Sigmoid colon (tissue), 7 donors: ENCODE results near the gene HHIPL1. TPM values are rescaled to one million over a fixed set of nuclear protein-coding genes. Genes with fewer than 3 reads are reported as not detected.

Experiments used
- DNase-seq: peaks from one replicate; pipeline ENCODE4 v3.0.0-alpha.2; 2019
- H3K27ac ChIP-seq, 4 donors: fragments of 200-600 bp; sonication (generic); one replicate each; pipeline ENCODE4 v1.5.1; 2016 to 2019; ENCODE audit warnings: mild to moderate bottlenecking in 1 of 4
- H3K27me3 ChIP-seq, 3 donors: fragments of 200-600 bp; sonication (generic); one replicate each; pipeline ENCODE4 v1.5.1; 2019; ENCODE audit warnings: mild to moderate bottlenecking in 1 of 3
- H3K36me3 ChIP-seq, 4 donors: fragments of 200-600 bp; sonication (generic); one replicate each; pipeline ENCODE4 v1.5.1; 2016 to 2019
- H3K4me1 ChIP-seq, 4 donors: fragments of 200-600 bp; sonication (generic); one replicate each; pipeline ENCODE4 v1.5.1; 2017 to 2019
- H3K4me3 ChIP-seq, 4 donors: fragments of 200-600 bp; sonication (generic); one replicate each; pipeline ENCODE4 v1.5.1; 2017 to 2019; ENCODE audit warnings: mild to moderate bottlenecking in 2 of 4, moderate library complexity in 1 of 4
- H3K9me3 ChIP-seq, 4 donors: fragments of 200-600 bp in 3 of 4; sonication (generic) in 3 of 4; one replicate each; pipeline versions ENCODE4 v1.5.1 to v1.6.1; 2013 to 2019
- EP300 ChIP-seq, 4 donors: sonication (generic); formaldehyde crosslinking; IDR thresholded peaks; one replicate each; pipeline ENCODE4 v1.6.1; 2017; ENCODE audit warnings: antibody characterized with exemption in 4 of 4
- POLR2A ChIP-seq, 2 donors: fragments of 450-650 bp; IDR thresholded peaks; one replicate each; pipeline ENCODE4 v1.6.1; 2016; ENCODE audit warnings: antibody characterized with exemption in 2 of 2, mild to moderate bottlenecking in 2 of 2, moderate library complexity in 2 of 2
- POLR2AphosphoS5 ChIP-seq, 4 donors: sonication (generic); formaldehyde crosslinking; IDR thresholded peaks; one replicate each; pipeline ENCODE4 v1.6.1; 2017; ENCODE audit warnings: antibody characterized with exemption in 4 of 4
- WGBS, 2 donors: extraction: QIAGEN DNeasy Blood & Tissue Kit; methylation state at CpG; one replicate each; pipeline ENCODE4 v1.1.7; 2013; 5-methylcytosine and 5-hydroxymethylcytosine counted together
- intact Hi-C: fragments of 100-400 bp; cut with DNase I; formaldehyde crosslinking; loops from one replicate; pipeline ENCODE4 v1.15.1; 2023
- polyA plus RNA-seq, 3 donors: library from polyadenylated mRNA; stranded (reverse); fragments of 200-250 nt; gene quantifications; one replicate each; pipeline ENCODE4 v1.2.3, GENCODE V29; 2013
- total RNA-seq, 4 donors: library from RNA; depleted of rRNA; stranded (reverse); fragments of >200 nt; gene quantifications; one replicate each; pipeline ENCODE4 v1.1.0, GENCODE V29; 2016
- TF ChIP-seq, protein P1 (sequence below), 4 experiments: fragments of 450-650 bp in 3 of 4; fragments of 200-600 bp in 1 of 4; IDR thresholded peaks; one replicate each; pipeline ENCODE4 v1.5.1; 2016 to 2019; ENCODE audit warnings: antibody characterized with exemption in 4 of 4, mild to moderate bottlenecking in 3 of 4, moderate library complexity in 2 of 4
- donor health status: healthy with polysubstance abuse.
- donor health status: Bipolar disorder and iron deficiency.
- donor health status: healthy.

The HHIPL1 gene
- total and polyA plus RNA-seq, 7 donors: 0.80 to 10.8 (median 4.3) TPM; not detected in 2

DNA sequence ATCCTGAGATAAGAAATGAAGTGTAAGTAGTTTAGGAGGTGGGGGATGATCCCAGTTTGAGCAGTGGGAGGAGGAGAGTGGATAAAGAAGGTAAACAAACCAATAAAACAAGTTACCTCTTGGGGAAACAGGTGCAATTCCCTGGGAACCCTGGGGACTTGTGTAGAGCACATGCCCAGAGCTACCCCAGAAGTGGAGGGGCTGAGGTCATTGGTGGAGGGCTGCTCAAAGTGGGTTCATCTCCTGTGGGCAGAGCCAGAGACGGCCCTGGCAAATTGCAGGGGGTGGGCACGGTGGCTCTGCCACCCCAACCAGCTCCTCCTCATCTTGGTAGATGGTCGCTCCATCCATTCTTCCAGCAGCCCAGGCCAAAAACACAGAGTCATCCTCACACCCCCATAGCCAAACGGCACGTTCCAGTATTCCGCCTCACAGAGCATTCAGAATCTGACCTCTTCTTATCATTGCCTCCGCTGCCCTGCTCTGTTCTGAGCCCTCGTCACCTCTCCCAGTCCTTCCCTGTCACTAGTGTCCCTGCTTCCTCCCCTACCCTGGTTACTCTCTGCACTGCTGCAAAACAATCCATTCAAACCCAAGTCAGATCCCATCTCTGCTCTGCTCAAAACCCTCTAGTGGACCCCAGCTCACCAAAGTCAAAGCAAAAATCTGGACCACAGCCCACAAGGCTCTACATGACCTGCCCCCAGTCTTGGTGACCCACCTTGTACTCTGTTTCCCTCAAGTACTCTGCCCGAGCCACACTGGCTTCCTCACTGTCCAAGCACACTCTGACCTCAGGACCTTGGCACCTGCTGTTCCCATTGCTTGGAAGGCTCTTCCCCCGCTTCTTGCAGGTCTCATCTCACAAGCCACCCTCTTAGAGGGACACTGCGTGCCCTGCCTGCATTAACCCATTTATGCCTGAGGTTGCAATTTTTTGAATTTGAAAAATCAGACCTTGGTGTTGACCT, 44.6 kb downstream of the HHIPL1 start:
- H3K36me3 ChIP-seq: no peaks in the 10 kb centered on the region
- intact Hi-C loops: no loop called here
- TF ChIP-seq EP300 (IDR thresholded peaks at IDR 0.05) (no peak), POLR2AphosphoS5 (IDR thresholded peaks at IDR 0.05) (no peak), POLR2A (IDR thresholded peaks at IDR 0.05) (no peak)
- TF ChIP-seq, protein P1, sequence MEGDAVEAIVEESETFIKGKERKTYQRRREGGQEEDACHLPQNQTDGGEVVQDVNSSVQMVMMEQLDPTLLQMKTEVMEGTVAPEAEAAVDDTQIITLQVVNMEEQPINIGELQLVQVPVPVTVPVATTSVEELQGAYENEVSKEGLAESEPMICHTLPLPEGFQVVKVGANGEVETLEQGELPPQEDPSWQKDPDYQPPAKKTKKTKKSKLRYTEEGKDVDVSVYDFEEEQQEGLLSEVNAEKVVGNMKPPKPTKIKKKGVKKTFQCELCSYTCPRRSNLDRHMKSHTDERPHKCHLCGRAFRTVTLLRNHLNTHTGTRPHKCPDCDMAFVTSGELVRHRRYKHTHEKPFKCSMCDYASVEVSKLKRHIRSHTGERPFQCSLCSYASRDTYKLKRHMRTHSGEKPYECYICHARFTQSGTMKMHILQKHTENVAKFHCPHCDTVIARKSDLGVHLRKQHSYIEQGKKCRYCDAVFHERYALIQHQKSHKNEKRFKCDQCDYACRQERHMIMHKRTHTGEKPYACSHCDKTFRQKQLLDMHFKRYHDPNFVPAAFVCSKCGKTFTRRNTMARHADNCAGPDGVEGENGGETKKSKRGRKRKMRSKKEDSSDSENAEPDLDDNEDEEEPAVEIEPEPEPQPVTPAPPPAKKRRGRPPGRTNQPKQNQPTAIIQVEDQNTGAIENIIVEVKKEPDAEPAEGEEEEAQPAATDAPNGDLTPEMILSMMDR (IDR thresholded peaks at IDR 0.05): no peak
- no peaks in the 10 kb centered on the region for H3K9me3 ChIP-seq
- peaks cover 0 to 3% (median 2%) of the 10 kb centered on the region in 4 donors for H3K4me1 ChIP-seq
- H3K4me3 ChIP-seq: no peak overlapping the region
- DNase-seq: peak; percentile 45
- 77 to 89% methylated on average over 11 of the region's 11 CpGs for WGBS, 2 donors
- H3K27ac ChIP-seq: no peak overlapping the region
- no peaks in the 10 kb centered on the region for H3K27me3 ChIP-seq

DNA sequence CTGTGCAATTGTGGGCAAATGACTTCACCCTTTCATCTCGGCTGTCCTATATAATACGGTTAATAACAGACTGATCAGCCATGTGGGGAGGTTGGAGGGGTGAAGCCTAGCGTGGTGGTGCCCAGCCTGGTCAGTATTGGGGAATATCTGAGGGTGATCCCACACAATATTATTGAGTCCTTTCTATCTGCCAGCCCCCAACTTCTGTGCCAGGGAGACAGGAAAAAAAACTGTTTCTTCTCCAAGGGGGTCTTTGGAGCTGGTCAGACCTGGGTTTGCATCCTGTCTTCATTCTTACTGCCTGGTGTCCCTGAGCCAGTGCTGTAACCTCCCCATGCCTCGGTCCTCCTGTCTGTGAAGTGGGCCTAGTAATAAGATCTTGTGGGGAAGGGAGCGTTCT, 45.7 kb downstream of the HHIPL1 start:
- intact Hi-C loops: no loop called here
- Histone ChIP-seq H3K4me3 (no peak overlapping the region), H3K27me3 (no peaks in the 10 kb centered on the region), H3K4me1 (no peaks in the 10 kb centered on the region), H3K27ac (no peak overlapping the region), H3K9me3 (no peaks in the 10 kb centered on the region), H3K36me3 (no peaks in the 10 kb centered on the region)
- peak; percentile 18 for DNase-seq
- no peak for TF ChIP-seq POLR2A (IDR thresholded peaks at IDR 0.05)
- TF ChIP-seq, protein P1 (IDR thresholded peaks at IDR 0.05): no peak
- no peak for TF ChIP-seq POLR2AphosphoS5 (IDR thresholded peaks at IDR 0.05)
- no peak for TF ChIP-seq EP300 (IDR thresholded peaks at IDR 0.05)
- 64 to 83% methylated on average over 5 of the region's 5 CpGs for WGBS, 2 donors

DNA sequence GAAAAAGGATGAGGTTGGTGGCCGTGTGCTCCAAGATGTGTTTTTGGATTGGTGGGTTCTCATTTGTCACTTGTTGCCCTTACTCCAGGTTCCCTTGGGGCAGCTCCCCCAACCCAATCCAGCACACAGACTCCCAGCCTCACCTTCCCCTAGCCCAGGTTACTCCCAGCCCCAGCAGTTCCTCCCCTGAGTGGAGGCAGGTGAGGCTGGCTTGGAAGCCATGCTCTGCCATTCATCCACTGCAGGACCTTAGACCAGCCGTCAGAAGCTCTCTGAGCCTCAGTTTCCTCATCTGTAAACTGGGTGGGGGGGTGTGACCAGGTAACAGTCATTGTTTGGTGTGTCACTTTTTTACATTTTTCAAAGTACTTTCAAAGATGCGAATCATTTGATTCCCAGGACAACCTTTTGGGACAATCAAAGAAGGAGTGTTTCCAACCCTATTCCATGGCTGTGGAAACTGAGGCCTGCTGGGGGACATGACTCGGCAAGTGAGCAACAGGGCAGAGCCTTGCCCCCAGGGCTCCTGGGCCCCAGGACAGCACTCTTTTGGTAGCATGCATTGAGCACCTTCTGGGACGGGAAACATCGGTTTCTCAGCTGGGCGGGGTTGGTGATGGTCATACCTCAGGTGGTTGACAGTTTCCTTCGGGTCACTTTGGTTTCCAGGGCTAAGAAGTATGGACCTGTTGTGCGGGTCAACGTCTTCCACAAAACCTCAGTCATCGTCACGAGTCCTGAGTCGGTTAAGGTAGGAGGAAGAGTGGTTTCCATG, 46.4 kb downstream of the HHIPL1 start:
- intact Hi-C loops: no loop called here
- no peaks in the 10 kb centered on the region for H3K4me1 ChIP-seq
- no peaks in the 10 kb centered on the region for H3K36me3 ChIP-seq
- WGBS, 2 donors: 89 to 90% methylated on average over 13 of the region's 13 CpGs
- TF ChIP-seq, protein P1 (IDR thresholded peaks at IDR 0.05): no peak
- no peak for TF ChIP-seq POLR2A (IDR thresholded peaks at IDR 0.05)
- TF ChIP-seq POLR2AphosphoS5 (IDR thresholded peaks at IDR 0.05): no peak
- TF ChIP-seq EP300 (IDR thresholded peaks at IDR 0.05): no peak
- no peaks in the 10 kb centered on the region for H3K9me3 ChIP-seq
- H3K4me3 ChIP-seq: no peak overlapping the region
- DNase-seq: no peak
- no peaks in the 10 kb centered on the region for H3K27me3 ChIP-seq
- no peak overlapping the region for H3K27ac ChIP-seq

DNA sequence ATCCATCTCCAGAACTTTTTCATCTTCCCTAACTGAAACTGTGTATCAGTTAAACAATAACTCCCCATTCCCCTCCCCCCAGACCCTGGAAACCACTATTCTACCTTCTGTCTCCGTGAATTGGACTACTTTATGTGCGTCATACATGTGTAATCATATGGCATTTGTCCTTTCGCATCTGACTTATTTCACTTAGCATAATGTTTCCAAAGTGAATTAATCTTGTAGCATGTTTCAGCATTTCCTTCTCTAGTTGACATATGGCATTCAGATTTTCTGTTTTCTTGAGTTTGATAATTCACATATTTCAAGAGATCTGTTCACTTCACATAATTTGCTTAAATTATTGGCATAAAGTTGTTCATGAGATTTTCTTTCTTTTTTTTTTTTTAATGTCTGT, 49.0 kb downstream of the HHIPL1 start:
- WGBS, 2 donors: 54 to 90% methylated on average over 3 of the region's 3 CpGs
- H3K9me3 ChIP-seq: no peaks in the 10 kb centered on the region
- no peak for TF ChIP-seq POLR2AphosphoS5 (IDR thresholded peaks at IDR 0.05)
- no peak for TF ChIP-seq EP300 (IDR thresholded peaks at IDR 0.05)
- TF ChIP-seq, protein P1 (IDR thresholded peaks at IDR 0.05): no peak
- TF ChIP-seq POLR2A (IDR thresholded peaks at IDR 0.05): no peak
- DNase-seq: no peak
- no peak overlapping the region for H3K4me3 ChIP-seq
- no peak overlapping the region for H3K27ac ChIP-seq
- H3K36me3 ChIP-seq: no peaks in the 10 kb centered on the region
- no peaks in the 10 kb centered on the region for H3K27me3 ChIP-seq
- intact Hi-C loops: no loop called here
- no peaks in the 10 kb centered on the region for H3K4me1 ChIP-seq
